Heart left ventricle (tissue), 16 donors: ENCODE results near the gene GPR171. TPM values are rescaled to one million over a fixed set of nuclear protein-coding genes. Genes with fewer than 3 reads are reported as not detected.

Source experiments
- ATAC-seq, 4 donors: fragments of 200-7000 bp; cut with Tn5 transposase; one replicate each; pipeline ENCODE4 v1.9.1; 2020 to 2022; ENCODE audit warnings: moderate library complexity in 4 of 4, mild to moderate bottlenecking in 3 of 4, moderate number of reproducible peaks in 1 of 4
- DNase-seq, 5 donors: peaks; one replicate each; pipeline ENCODE4 v3.0.0-alpha.2; 2020
- H3K27ac ChIP-seq, 12 donors: fragments of 200-600 bp; sonication (generic) in 4 of 12; one replicate each; pipeline versions ENCODE4 v1.5.0 to v1.8.0; 2016 to 2022; ENCODE audit warnings: mild to moderate bottlenecking in 2 of 12
- H3K27me3 ChIP-seq, 9 donors: fragments of 200-600 bp; sonication (generic) in 2 of 9; one replicate each; pipeline versions ENCODE4 v1.5.1 to v1.8.0; 2016 to 2022; ENCODE audit warnings: mild to moderate bottlenecking in 3 of 9
- H3K36me3 ChIP-seq, 9 donors: fragments of 200-600 bp; sonication (generic) in 2 of 9; one replicate each; pipeline versions ENCODE4 v1.5.0 to v1.8.0; 2018 to 2022; ENCODE audit warnings: mild to moderate bottlenecking in 2 of 9
- H3K4me1 ChIP-seq, 12 donors: fragments of 200-600 bp; sonication (generic) in 4 of 12; one replicate each; pipeline versions ENCODE4 v1.5.0 to v1.8.0; 2016 to 2022; ENCODE audit warnings: mild to moderate bottlenecking in 3 of 12
- H3K4me3 ChIP-seq, 12 donors: fragments of 200-600 bp; sonication (generic) in 4 of 12; one replicate each; pipeline versions ENCODE4 v1.5.0 to v1.8.0; 2017 to 2022; ENCODE audit warnings: mild to moderate bottlenecking in 9 of 12, moderate library complexity in 4 of 12
- H3K9me3 ChIP-seq, 12 donors: fragments of 200-600 bp; sonication (generic) in 4 of 12; one replicate each; pipeline versions ENCODE4 v1.5.0 to v1.8.0; 2016 to 2022; ENCODE audit warnings: mild to moderate bottlenecking in 1 of 12
- POLR2A ChIP-seq, 2 donors: fragments of 450-650 bp; IDR thresholded peaks; one replicate each; pipeline ENCODE4 v1.6.1; 2017; ENCODE audit warnings: antibody characterized with exemption in 2 of 2, mild to moderate bottlenecking in 2 of 2, moderate library complexity in 2 of 2
- WGBS, 4 donors: extraction: QIAGEN DNeasy Blood & Tissue Kit in 2 of 4; methylation state at CpG; one replicate each; pipeline versions ENCODE4 v1.1.5 to v1.1.7; 2013 to 2018; 5-methylcytosine and 5-hydroxymethylcytosine counted together
- intact Hi-C, 10 donors: fragments of 100-400 bp; cut with DNase I; formaldehyde crosslinking; loops; one replicate each; pipeline versions ENCODE4 v1.11.1 to v1.14.2; 2022
- polyA plus RNA-seq, 2 donors: library from polyadenylated mRNA; stranded (reverse); fragments of 200-250 nt; gene quantifications; one replicate each; pipeline ENCODE4 v1.2.3, GENCODE V29; 2013
- total RNA-seq, 9 donors: library from RNA; depleted of rRNA in 2 of 9; stranded (reverse); fragments of >200 nt in 2 of 9; fragmentation: NEBNext Ultra II Directional in 3 of 9; extraction: Animal tissue kit (Norgen Biotek cat#: 25700) in 3 of 9; gene quantifications; one replicate each; pipeline versions ENCODE4 v1.1.0 to v1.2.4, GENCODE V29; 2016 to 2023
- TF ChIP-seq, protein P1 (sequence below), 12 donors: fragments of 200-600 bp; sonication (generic) in 4 of 12; IDR thresholded peaks; one replicate each; pipeline versions ENCODE4 v1.5.0 to v1.8.0; 2018 to 2022; ENCODE audit warnings: antibody characterized with exemption in 12 of 12, mild to moderate bottlenecking in 5 of 12
- donor health status: ischemic (EF 13 %, LVEDD 7.1; RV severe dilation, severe dysfunction).
- donor health status: healthy with polysubstance abuse.
- donor health status: DM: no; HTN: yes; CAD: no.
- donor health status: DM: no; HTN: no; CAD: no.
- donor health status: ischemic (EF 25% LVEDD 6.9; RV normal size, moderate dysfunction).
- donor health status: ischemic (EF 25% LVEDD 5.7; RV mildly dilated, moderate dysfunction).
- donor health status: healthy.
- donor health status: DM: yes; HTN: yes; CAD: no.
- donor health status: ischemic (EF 35%, LVEDD 5.7; RV mildly dilated, moderate dysfunction).
- donor health status: nonischemic (EF 11% LVEDD 7.7; RV severe dilation, severe dysfunction).
- donor health status: DM: yes; HTN: yes; CAD: no.
- donor health status: PGD.
- donor health status: ischemic (EF 29% LVEDD 5.4; RV normal size, mild dysfunction).
- donor health status: nonischemic (EF 23%, LVEDD 6.1; RV moderate dilation, normal function).

Gene GPR171
- total and polyA plus RNA-seq, 11 donors: 0.18 to 2.1 (median 0.34) TPM; not detected in 5

DNA sequence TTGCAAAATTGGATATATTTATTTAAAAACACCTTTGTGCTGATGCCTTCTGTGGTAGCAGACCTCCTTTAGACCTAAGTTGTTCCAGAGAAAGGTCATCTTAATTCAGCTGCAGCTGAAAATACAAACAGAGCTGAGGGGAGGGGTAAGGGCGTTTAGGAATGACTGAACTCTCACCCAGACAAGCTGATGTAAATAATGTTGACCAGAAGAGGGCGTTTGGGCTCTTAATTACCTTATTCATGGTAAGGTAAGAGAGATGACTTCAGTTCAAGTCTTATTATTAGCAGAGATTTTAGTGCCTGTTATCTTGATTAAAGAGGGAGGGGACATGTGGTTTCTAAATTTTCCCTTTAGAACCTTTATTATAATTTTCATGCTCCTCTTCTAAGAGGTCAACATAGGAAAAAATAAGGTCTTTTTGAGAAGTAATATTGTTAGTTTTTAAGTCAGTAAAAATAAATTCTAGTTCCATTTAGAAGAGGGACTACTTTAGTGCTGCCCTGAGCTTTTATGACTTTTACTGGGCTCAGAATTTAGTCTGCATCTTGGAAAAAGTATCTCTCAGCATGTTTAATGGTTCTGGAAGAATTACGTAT is 46.3 kb downstream of the GPR171 start:
- no peak overlapping the region for H3K4me3 ChIP-seq
- DNase-seq (no peak), ATAC-seq (peak in 3 of 4 donors; percentile 57 to 75 (median 61))
- no peaks in the 10 kb centered on the region for H3K27me3 ChIP-seq
- TF ChIP-seq, protein P1, sequence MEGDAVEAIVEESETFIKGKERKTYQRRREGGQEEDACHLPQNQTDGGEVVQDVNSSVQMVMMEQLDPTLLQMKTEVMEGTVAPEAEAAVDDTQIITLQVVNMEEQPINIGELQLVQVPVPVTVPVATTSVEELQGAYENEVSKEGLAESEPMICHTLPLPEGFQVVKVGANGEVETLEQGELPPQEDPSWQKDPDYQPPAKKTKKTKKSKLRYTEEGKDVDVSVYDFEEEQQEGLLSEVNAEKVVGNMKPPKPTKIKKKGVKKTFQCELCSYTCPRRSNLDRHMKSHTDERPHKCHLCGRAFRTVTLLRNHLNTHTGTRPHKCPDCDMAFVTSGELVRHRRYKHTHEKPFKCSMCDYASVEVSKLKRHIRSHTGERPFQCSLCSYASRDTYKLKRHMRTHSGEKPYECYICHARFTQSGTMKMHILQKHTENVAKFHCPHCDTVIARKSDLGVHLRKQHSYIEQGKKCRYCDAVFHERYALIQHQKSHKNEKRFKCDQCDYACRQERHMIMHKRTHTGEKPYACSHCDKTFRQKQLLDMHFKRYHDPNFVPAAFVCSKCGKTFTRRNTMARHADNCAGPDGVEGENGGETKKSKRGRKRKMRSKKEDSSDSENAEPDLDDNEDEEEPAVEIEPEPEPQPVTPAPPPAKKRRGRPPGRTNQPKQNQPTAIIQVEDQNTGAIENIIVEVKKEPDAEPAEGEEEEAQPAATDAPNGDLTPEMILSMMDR (IDR thresholded peaks at IDR 0.05): peak in 11 of 12 donors; percentile 22 to 59 (median 44)
- TF ChIP-seq POLR2A (IDR thresholded peaks at IDR 0.05): no peak
- H3K36me3 ChIP-seq: no peaks in the 10 kb centered on the region
- H3K4me1 ChIP-seq: peaks cover 0 to 5% (median 0%) of the 10 kb centered on the region in 12 donors
- no peaks in the 10 kb centered on the region for H3K9me3 ChIP-seq
- no peak overlapping the region for H3K27ac ChIP-seq
- intact Hi-C loops: no loop called here
- 34 to 37% (median 34%) methylated on average over 3 of the region's 3 CpGs for WGBS, 4 donors

DNA sequence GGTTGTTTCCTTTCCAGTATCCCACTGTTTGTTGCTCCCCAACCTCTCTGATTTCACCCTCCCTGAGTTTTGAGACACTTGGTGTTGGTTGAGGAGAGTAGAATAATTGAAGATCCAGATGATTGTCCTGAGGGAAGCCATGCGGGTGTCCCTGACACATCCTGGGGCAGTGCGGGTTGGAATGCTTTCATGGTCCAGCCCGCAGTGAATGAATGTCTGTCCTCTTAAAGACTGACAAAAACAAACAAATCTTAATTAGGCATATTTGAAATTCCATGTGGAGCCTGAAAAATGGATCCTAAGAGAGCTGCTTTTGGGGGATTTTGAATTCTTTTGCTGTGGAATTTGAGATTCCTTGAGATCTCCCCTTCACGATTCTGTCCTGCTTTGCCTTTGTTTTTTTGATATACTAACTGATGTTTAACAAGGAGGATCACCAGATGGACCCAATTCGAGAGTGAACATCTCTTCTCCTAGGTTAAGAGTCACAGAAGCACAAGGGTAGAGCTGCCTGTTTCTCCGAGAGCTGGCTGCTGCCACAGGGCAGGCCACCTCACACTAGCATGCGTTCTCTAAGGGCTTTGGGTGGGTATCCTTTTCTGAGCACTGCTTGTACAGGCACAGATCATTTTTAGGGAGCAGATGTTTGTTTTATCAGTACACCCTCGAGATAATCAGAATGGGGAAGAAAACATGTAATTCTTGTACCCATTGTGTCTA is 47.4 kb downstream of the GPR171 start:
- peaks cover 0 to 5% (median 0%) of the 10 kb centered on the region in 12 donors for H3K4me1 ChIP-seq
- no peaks in the 10 kb centered on the region for H3K27me3 ChIP-seq
- no peaks in the 10 kb centered on the region for H3K9me3 ChIP-seq
- TF ChIP-seq POLR2A (IDR thresholded peaks at IDR 0.05): no peak
- TF ChIP-seq, protein P1 (IDR thresholded peaks at IDR 0.05): no peak
- no peak for ATAC-seq
- WGBS, 4 donors: 73 to 77% (median 75%) methylated on average over 8 of the region's 8 CpGs
- no peaks in the 10 kb centered on the region for H3K36me3 ChIP-seq
- no peak overlapping the region for H3K4me3 ChIP-seq
- intact Hi-C loops: no loop called here
- no peak overlapping the region for H3K27ac ChIP-seq
- no peak for DNase-seq

DNA sequence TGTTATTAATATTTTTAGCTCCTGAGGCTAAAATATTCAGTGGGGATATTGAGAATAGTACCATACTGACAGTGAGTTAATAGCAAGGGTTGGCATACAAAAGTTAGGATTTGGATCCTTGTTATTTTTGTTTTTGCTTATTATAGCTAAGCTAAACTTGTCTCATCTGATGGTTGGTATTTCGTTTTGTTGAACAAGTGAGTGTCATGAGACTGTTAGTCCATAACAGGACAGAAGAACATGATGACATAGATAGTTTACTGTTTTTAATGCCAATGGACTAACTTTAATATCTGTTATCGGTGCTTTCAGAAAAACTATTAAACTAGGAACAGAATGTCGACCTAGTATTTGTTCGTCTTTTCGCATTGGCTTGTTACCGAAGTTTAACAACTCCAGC is 48.5 kb downstream of the GPR171 start:
- H3K4me3 ChIP-seq: no peak overlapping the region
- ATAC-seq (no peak), DNase-seq (no peak)
- H3K9me3 ChIP-seq: no peaks in the 10 kb centered on the region
- H3K4me1 ChIP-seq: peaks cover 0 to 5% (median 0%) of the 10 kb centered on the region in 12 donors
- no peaks in the 10 kb centered on the region for H3K27me3 ChIP-seq
- 86 to 91% (median 89%) methylated on average over 6 of the region's 6 CpGs for whole genome bisulfite sequencing, 4 donors
- TF ChIP-seq, protein P1 (IDR thresholded peaks at IDR 0.05): no peak
- TF ChIP-seq POLR2A (IDR thresholded peaks at IDR 0.05): no peak
- no peak overlapping the region for H3K27ac ChIP-seq
- H3K36me3 ChIP-seq: no peaks in the 10 kb centered on the region
- intact Hi-C loops: no loop called here

DNA sequence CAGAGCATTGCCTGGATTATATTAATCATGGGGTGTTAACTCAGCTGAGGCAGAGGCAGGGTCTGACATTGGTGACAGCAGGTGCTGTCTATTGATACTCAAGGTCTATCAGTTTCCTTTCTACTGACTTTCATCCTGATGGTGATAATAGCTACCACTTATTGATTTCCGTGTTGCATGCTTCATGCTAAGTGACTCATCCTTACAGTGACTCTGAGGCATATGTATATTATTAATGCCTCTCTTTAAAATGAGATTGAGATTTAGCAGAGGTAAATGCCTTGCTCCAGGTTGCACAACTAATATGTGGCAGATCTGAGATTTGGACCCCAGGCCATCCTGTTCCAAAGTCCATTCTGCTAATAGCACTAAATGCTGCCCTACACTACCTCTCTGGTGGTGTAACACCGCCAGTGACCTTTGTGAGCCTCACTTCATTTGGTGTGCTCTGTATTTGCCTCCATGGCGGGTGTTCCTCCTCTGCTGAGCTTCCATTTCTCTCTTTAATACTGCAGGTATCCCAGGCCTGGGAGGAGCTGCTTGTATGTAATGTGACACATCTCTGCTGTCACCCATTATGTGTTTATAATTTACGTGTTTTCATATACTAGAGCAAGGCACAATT is 50.4 kb downstream of the GPR171 start:
- no peaks in the 10 kb centered on the region for H3K27me3 ChIP-seq
- no peaks in the 10 kb centered on the region for H3K36me3 ChIP-seq
- H3K27ac ChIP-seq: no peak overlapping the region
- TF ChIP-seq, protein P1 (IDR thresholded peaks at IDR 0.05): no peak
- no peak for TF ChIP-seq POLR2A (IDR thresholded peaks at IDR 0.05)
- ATAC-seq (no peak), DNase-seq (no peak)
- intact Hi-C loops: no loop called here
- peaks cover 0 to 5% (median 0%) of the 10 kb centered on the region in 12 donors for H3K4me1 ChIP-seq
- WGBS, 4 donors: 93 to 96% (median 94%) methylated on average over 4 of the region's 4 CpGs
- no peak overlapping the region for H3K4me3 ChIP-seq
- no peaks in the 10 kb centered on the region for H3K9me3 ChIP-seq
